HCT116 (cell line): Measurements from ENCODE around the gene ST3GAL2. TPM values are rescaled to one million over a fixed set of nuclear protein-coding genes. Genes with fewer than 3 reads are reported as not detected.
"Not testable (repeated sequence)": the region's sequence is repeated elsewhere in the genome, so short reads cannot be mapped to it uniquely, and the experiment has no call there.

Source experiments
- ATAC-seq: fragments of 200-7000 bp; cut with Tn5 transposase; 2 replicates; pipeline ENCODE4 v1.9.1; 2020; ENCODE audit warnings: mild to moderate bottlenecking, moderate library complexity
- BruUV-seq: library from RNA; stranded (reverse); fragments of 400-500 nt; replicated peaks from 2 replicates; lab custom pipeline; 2021; lab: Mats Ljungman, UMichigan
- CTCF ChIA-PET: fragments of 300-600 bp; sonication (Branson Sonifier 250); formaldehyde crosslinking; loops from one replicate; lab custom pipeline; 2021; ENCODE audit warnings: antibody characterized with exemption; lab: Charles Lee
- POLR2A ChIA-PET: fragments of 300-600, 350-600 bp; sonication (Branson Sonifier 250); formaldehyde crosslinking; loops from one replicate; lab custom pipeline; 2021; ENCODE audit warnings: antibody characterized with exemption; lab: Charles Lee
- RAD21 ChIA-PET, 2 experiments: fragments of 300-600 bp; sonication (Branson Sonifier 250); formaldehyde crosslinking; loops; one replicate each; lab custom pipeline; 2023; ENCODE audit warnings: low total read pairs in 2 of 2; ENCODE audit not compliant: uncharacterized antibody in 2 of 2, unreplicated experiment in 2 of 2, low non-redundant PET in 1 of 2; lab: Charles Lee
- DNase-seq: peaks from one replicate; pipeline ENCODE4 v3.0.0-alpha.2; 2010; ENCODE audit warnings: low read depth, low spot score
- H2AFZ ChIP-seq: fragments of 200-600 bp; shearing (Covaris generic), sonication (generic); 2 replicates; pipeline ENCODE4 v1.6.1; 2017; ENCODE audit warnings: low read depth, mixed run types, mixed read lengths, antibody characterized with exemption, low read length; ENCODE audit not compliant: poor library complexity, severe bottlenecking
- H3K27ac ChIP-seq: 2 replicates; pipeline ENCODE4 v1.5.1; 2012; ENCODE audit warnings: low read depth, low read length
- H3K27me3 ChIP-seq: fragments of 200-600 bp; sonication (generic); 2 replicates; pipeline ENCODE4 v1.6.1; 2016; ENCODE audit warnings: mixed run types, low read length, mixed read lengths; ENCODE audit not compliant: insufficient read depth
- H3K36me3 ChIP-seq, 2 experiments: fragments of 200-500 bp in 1 of 2; fragments of 200-600 bp in 1 of 2; sonication (Bioruptor generic) in 1 of 2; sonication (generic) in 1 of 2; 2 replicates each; pipeline versions ENCODE4 v1.5.1 to v1.6.1; 2014 to 2016; ENCODE audit warnings: low read length in 2 of 2, inconsistent platforms in 1 of 2, mixed read lengths in 1 of 2, mixed run types in 1 of 2; ENCODE audit not compliant: insufficient read depth in 2 of 2, control insufficient read depth in 1 of 2
- H3K4me1 ChIP-seq, 2 experiments: fragments of 200-600 bp in 1 of 2; sonication (generic) in 1 of 2; 2 replicates each; pipeline versions ENCODE4 v1.5.1 to v1.6.1; 2012 to 2017; ENCODE audit warnings: low read length in 2 of 2, inconsistent platforms in 1 of 2, mild to moderate bottlenecking in 1 of 2, mixed read lengths in 1 of 2, mixed run types in 1 of 2, moderate library complexity in 1 of 2; ENCODE audit not compliant: insufficient read depth in 2 of 2, control insufficient read depth in 1 of 2
- H3K4me2 ChIP-seq: fragments of 200-600 bp; sonication (generic); 2 replicates; pipeline ENCODE4 v1.6.1; 2017; ENCODE audit warnings: mixed run types, low read length, mixed read lengths
- H3K4me3 ChIP-seq, 2 experiments: fragments of 200-600 bp in 1 of 2; sonication (generic) in 1 of 2; replicated peaks in 1 of 2; 2 replicates each; pipeline ENCODE4 v1.5.1; 2011 to 2016; ENCODE audit warnings: low read length in 2 of 2, control low read depth in 1 of 2, low read depth in 1 of 2, mild to moderate bottlenecking in 1 of 2, mixed read lengths in 1 of 2, mixed run types in 1 of 2
- H3K79me2 ChIP-seq: fragments of 200-600 bp; sonication (generic); 2 replicates; pipeline ENCODE4 v1.6.1; 2017; ENCODE audit warnings: mild to moderate bottlenecking, mixed run types, low read length, moderate library complexity, mixed read lengths; ENCODE audit not compliant: insufficient read depth
- H3K9ac ChIP-seq: fragments of 200-600 bp; sonication (generic); 2 replicates; pipeline ENCODE4 v1.6.1; 2016; ENCODE audit warnings: low read length, mixed read lengths
- H3K9me2 ChIP-seq: fragments of 200-600 bp; sonication (generic), shearing (Covaris generic); 2 replicates; pipeline ENCODE4 v1.6.1; 2017; ENCODE audit warnings: mixed run types, mild to moderate bottlenecking, moderate library complexity; ENCODE audit not compliant: insufficient read depth
- H3K9me3 ChIP-seq, 2 experiments: fragments of 200-500 bp in 1 of 2; fragments of 200-600 bp in 1 of 2; sonication (Bioruptor generic) in 1 of 2; sonication (generic) in 1 of 2; 2 replicates each; pipeline ENCODE4 v1.6.1; 2014 to 2017; ENCODE audit warnings: low read length in 2 of 2, mixed read lengths in 2 of 2, inconsistent platforms in 1 of 2, low read depth in 1 of 2, mild to moderate bottlenecking in 1 of 2, mixed run types in 1 of 2, moderate library complexity in 1 of 2; ENCODE audit not compliant: control insufficient read depth in 1 of 2, insufficient read depth in 1 of 2
- H4K20me1 ChIP-seq: fragments of 200-600 bp; sonication (generic), shearing (Covaris generic); 2 replicates; pipeline ENCODE4 v1.6.1; 2017; ENCODE audit warnings: mixed run types, mild to moderate bottlenecking, moderate library complexity; ENCODE audit not compliant: insufficient read depth
- POLR2A ChIP-seq: IDR thresholded peaks from 2 replicates; pipeline ENCODE4 v1.7.0; 2011; ENCODE audit warnings: borderline replicate concordance; ENCODE audit not compliant: insufficient read depth, insufficient read length; ENCODE audit errors: extremely low read depth
- intact Hi-C: fragments of 100-400 bp; cut with micrococcal nuclease; formaldehyde crosslinking; loops from 2 replicates; pipeline ENCODE4 v1.10.0; 2022
- total RNA-seq: library from RNA; stranded (reverse); gene quantifications from one replicate; pipeline ENCODE4 v1.2.1, GENCODE V29; 2021; ENCODE audit not compliant: unreplicated experiment

Gene ST3GAL2
- total RNA-seq, 1 experiment from 2014 or later: 9.5 TPM

DNA sequence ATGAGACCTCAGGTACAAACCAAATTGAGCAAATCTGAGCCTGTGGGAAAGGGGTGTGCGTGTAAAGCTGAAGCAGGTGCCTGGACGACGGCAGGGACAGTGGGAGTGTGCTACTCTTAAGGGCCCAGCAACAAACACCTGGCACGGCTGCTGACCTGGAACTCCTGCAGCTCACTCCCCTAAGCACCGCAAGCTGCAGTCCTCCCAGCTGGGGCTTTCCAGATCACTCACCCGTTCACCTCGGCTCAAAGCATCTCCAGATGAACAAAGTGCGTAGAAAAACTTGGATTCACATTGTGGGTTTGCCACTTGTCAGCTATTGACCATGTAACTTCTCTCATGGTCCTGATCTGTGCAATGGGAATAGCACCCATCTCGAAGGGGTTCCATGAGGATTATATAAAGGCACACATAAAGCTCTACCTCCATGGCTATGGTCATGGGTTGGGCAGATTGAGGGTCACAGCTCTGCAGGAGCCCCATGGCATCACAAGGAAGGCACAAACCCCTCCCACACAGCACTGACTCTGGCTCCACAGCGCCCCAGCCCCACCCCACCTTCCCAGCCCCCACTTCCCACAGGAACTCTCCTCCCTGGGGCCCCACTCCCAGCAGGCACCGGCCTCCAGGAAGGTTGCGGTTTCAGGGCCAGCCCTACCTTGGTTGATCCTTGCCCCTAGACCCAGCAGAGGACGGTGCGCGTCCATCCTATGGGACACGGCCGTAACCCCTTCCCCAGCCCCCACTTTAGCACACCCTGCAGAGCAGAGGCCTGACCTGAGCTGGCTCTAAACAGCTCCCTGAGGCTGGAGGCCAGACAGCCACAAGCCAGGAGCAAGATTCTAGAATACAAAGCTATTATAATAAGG, 21.9 kb downstream of the ST3GAL2 start:
- no peaks in the 10 kb centered on the region for H4K20me1 ChIP-seq
- peaks cover 0 to 9% of the 10 kb centered on the region in 2 experiments; a peak in 1 of 4 replicates for H3K4me1 ChIP-seq
- H3K9ac ChIP-seq: no peak overlapping the region
- H3K27ac ChIP-seq: no peak overlapping the region
- DNase-seq: no peak
- TF ChIP-seq POLR2A: no peak
- H3K4me2 ChIP-seq: no peak overlapping the region
- BruUV-seq: no TSS peak
- intact Hi-C loops: no loop called here
- ChIA-PET POLR2A (no interaction called here), RAD21 (interaction anchor here in 1 of 2 experiments (0.5 kb wide), 1 partner anchor 13 kb away, joined by 5 read pairs; no protein-coding TSS in a partner anchor), CTCF (no interaction called here)
- H3K9me3 ChIP-seq: no peaks in the 10 kb centered on the region
- H2AFZ ChIP-seq: no peak overlapping the region
- ATAC-seq: no peak
- H3K9me2 ChIP-seq: no peaks in the 10 kb centered on the region
- no peak overlapping the region for H3K4me3 ChIP-seq
- no peaks in the 10 kb centered on the region for H3K79me2 ChIP-seq
- no peaks in the 10 kb centered on the region for H3K36me3 ChIP-seq
- H3K27me3 ChIP-seq: no peaks in the 10 kb centered on the region

DNA sequence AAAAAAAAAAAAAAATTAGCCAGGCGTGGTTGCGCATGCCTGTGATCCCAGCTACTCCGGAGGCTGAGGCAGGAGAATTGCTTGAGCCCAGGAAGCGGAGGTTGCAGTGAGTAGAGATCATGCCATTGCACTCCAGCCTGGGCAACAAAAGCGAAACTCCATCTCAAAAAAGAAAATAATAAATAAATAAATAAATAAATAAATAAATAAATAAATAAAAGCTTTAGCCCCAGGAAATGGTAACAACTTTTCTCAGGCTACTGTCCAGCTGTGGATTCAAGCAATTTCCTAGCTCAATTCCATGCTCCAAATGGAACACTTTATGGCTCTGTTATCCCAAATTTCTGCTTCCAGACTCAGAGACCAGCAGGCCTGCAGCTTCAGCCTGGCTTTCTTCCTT, 25.3 kb downstream of the ST3GAL2 start:
- H3K4me2 ChIP-seq, H2AFZ ChIP-seq, H3K9ac ChIP-seq, H3K4me1 ChIP-seq, H3K9me2 ChIP-seq, H3K36me3 ChIP-seq, ATAC-seq, H3K4me3 ChIP-seq, H3K27ac ChIP-seq, H4K20me1 ChIP-seq, H3K79me2 ChIP-seq, BruUV-seq, CTCF ChIA-PET, H3K9me3 ChIP-seq, H3K27me3 ChIP-seq, intact Hi-C loops, DNase-seq: not testable (repeated sequence)
- RAD21 ChIA-PET: interaction anchor here in 1 of 2 experiments (0.7 kb wide), 1 partner anchor 25 kb away, joined by 3 read pairs; no protein-coding TSS in a partner anchor
- POLR2A ChIA-PET: interaction anchor here (1.2 to 1.9 kb wide), 2 partner anchors 32 to 34 kb away, joined by 4 to 5 read pairs; no protein-coding TSS in a partner anchor
